Fibroblast of villous mesenchyme (primary cell): ENCODE data around the gene TOMM6. TPM values are rescaled to one million over a fixed set of nuclear protein-coding genes. Genes with fewer than 3 reads are reported as not detected.

Experiments
- DNase-seq: peaks from one replicate; pipeline ENCODE4 v3.0.0-alpha.2; 2010; ENCODE audit warnings: low read depth
- H3K4me3 ChIP-seq: 2 replicates; pipeline ENCODE4 v1.5.1; 2011; ENCODE audit warnings: low read depth, mild to moderate bottlenecking, low read length
- CTCF ChIP-seq: IDR thresholded peaks from 2 replicates; pipeline ENCODE4 v1.5.1; 2012; ENCODE audit warnings: low read depth, mild to moderate bottlenecking, low read length; ENCODE audit not compliant: insufficient read depth
- total RNA-seq: library from RNA; depleted of rRNA; stranded (reverse); fragments of >200 nt; gene quantifications from 2 replicates; pipeline ENCODE4 v1.2.3, GENCODE V29; 2012

Gene TOMM6
- total RNA-seq, 1 donor, result 70.0 TPM

DNA sequence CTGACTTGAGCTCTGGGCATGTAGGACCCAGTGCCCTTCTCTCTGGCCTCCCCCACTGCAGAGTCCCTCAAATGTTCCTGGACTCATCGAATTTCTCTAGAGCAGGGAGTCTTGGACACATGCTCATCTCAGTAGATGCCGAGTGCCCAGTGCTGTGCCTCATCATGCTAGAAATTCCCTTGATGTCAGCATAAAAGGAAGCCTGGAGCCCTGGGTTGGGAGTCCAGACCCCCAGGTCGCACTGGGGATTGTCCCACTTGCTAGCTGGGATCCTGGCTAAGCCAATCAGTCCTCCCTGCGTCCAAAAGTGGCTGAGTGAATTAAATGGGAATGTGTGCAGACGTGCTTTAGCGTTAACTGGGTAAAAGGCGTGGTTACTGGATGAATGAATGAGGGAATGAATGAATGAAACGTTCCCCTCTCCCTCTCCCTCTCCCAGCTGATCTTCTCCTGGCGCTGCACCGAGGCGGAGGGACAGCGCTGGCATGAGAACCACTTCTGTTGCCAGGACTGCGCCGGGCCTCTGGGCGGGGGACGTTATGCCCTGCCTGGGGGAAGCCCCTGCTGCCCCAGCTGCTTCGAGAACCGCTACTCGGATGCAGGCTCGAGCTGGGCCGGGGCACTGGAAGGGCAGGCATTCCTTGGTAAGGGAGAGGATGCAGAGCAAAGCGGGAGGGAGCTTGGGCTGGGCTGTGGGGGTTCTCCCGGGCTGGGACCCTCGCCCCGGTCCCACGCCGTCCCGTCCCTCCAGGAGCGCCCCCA lies 1.6 kb upstream of the TOMM6 start:
- peak; percentile 17 for DNase-seq
- TF ChIP-seq CTCF, result no peak
- peak overlapping the region; percentile 96 for H3K4me3 ChIP-seq

DNA sequence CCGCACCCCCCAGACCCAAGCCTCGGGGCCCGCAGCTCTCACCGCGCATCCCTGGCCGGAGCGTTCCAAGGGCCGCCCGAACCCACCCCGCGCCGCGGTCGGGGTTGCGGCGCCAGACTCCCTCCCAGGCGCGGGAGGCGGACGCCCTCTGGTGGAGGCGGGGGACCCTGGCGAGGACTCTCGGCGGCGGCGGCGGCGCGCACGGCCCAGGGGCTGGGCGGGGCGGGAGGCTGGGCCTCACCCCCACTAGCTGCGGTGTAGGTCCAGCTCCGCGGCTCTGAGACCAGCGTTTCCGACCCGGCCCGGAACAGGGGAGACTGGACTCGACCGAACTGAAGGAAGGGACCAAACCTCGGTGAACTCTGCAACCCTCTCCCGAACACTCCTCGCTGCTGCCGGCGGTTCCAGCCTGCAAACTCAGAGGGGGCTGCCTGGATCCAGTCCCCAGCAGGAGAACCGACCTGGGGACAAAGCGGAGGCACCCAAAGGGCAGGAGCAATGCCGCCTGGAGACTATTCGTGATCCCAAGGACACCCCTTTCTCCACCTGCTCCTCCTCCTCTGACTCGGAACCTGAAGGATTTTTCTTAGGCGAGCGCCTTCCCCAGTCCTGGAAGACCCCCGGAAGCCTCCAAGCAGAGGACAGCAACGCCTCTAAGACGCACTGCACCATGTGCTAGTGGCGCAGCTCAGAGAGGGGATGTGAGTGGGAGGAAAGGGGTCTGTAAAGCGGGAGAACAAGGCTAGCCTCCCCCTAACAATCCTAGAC lies 859 bp upstream of the TOMM6 start:
- peak; percentile 68 for TF ChIP-seq CTCF
- H3K4me3 ChIP-seq, result peak overlapping the region; percentile 96
- DNase-seq, result peak; percentile 81

GRCh38 chr6:41789390-41789724 lies 1.9 kb downstream of the TOMM6 start:
- H3K4me3 ChIP-seq, result no peak overlapping the region
- no peak for TF ChIP-seq CTCF
- no peak for DNase-seq

DNA sequence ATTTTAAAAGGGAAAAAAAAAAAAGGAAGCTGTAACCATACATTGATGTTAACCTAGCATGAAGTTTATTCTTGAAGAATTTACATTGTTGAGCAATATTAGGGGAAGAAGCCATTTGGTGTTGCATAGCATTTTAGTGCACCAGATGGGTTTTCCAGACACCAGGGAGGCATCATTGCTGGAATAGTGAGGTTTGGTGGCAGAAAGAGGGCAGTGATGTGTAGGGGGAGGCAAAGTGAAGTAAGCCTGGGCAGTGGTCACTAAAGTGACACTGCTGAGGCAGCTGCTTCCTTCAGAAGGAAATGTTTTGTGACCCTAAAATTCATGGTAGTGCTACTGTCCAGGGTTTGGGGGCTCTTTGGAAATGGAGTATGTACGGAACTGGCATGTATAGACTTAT lies 2.6 kb downstream of the TOMM6 start:
- no peak for TF ChIP-seq CTCF
- H3K4me3 ChIP-seq, result no peak overlapping the region
- no peak for DNase-seq

GRCh38 chr6:41791305-41791704 lies 3.8 kb downstream of the TOMM6 start:
- no peak for DNase-seq
- TF ChIP-seq CTCF, result no peak
- H3K4me3 ChIP-seq, result no peak overlapping the region

- no peak for TF ChIP-seq CTCF
- no peak for DNase-seq
- no peak overlapping the region for H3K4me3 ChIP-seq
These were observed 4.5 kb downstream of the TOMM6 start for GRCh38 chr6:41791984-41792383.
